Nephron progenitor cell (in vitro differentiated cells): ENCODE data around the gene ERCC2.
A peak's percentile ranks its signal among the peaks of the same experiment; 100 is the strongest.
"Not testable (repeated sequence)": the region's sequence is repeated elsewhere in the genome, so short reads cannot be mapped to it uniquely, and the experiment has no call there.

ENCODE experiments used
- DNase-seq: peaks from one replicate; pipeline ENCODE4 v3.0.0; 2021
- H3K27ac Mint-ChIP-seq: 2 replicates; pipeline ENCODE4 v1.8.0; 2021; ENCODE audit warnings: mild to moderate bottlenecking, moderate library complexity, mixed read lengths
- H3K27me3 Mint-ChIP-seq: 2 replicates; pipeline ENCODE4 v1.8.0; 2021; ENCODE audit warnings: mild to moderate bottlenecking, low read depth, mixed read lengths; ENCODE audit not compliant: poor library complexity
- H3K36me3 Mint-ChIP-seq: 2 replicates; pipeline ENCODE4 v1.8.0; 2021; ENCODE audit warnings: low read depth, mixed read lengths
- H3K4me1 Mint-ChIP-seq: 2 replicates; pipeline ENCODE4 v1.8.0; 2021; ENCODE audit warnings: mixed read lengths
- H3K4me3 Mint-ChIP-seq: 2 replicates; pipeline ENCODE4 v1.8.0; 2021; ENCODE audit warnings: mild to moderate bottlenecking, moderate library complexity, mixed read lengths
- H3K9me3 Mint-ChIP-seq: 2 replicates; pipeline ENCODE4 v1.8.0; 2021; ENCODE audit warnings: mild to moderate bottlenecking, moderate library complexity, mixed read lengths
- TF ChIP-seq, protein P1 (sequence below): fragments of 200-600 bp; sonication (generic); IDR thresholded peaks from 2 replicates; pipeline ENCODE4 v1.5.0; 2021; ENCODE audit warnings: antibody characterized with exemption

ERCC2 gene

DNA sequence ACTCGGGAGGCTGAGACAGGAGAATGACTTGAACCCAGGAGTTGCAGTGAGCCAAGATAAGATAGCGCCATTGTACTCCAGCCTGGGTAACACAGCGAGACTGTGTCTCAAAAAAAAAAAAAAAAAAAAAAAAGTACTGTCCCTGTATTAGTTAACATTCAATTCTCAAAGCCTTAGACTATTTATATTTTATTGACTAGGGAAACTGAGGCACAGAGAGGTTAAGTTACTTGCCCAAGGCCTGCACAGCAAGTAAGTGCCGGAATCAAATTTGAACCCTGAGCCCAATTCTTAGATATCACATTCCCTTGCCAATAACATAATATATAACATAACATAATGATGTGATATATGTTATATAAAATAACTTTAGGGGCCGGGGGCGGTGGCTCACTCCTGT is 30.7 kb downstream of the ERCC2 start:
- TF ChIP-seq, protein P1, sequence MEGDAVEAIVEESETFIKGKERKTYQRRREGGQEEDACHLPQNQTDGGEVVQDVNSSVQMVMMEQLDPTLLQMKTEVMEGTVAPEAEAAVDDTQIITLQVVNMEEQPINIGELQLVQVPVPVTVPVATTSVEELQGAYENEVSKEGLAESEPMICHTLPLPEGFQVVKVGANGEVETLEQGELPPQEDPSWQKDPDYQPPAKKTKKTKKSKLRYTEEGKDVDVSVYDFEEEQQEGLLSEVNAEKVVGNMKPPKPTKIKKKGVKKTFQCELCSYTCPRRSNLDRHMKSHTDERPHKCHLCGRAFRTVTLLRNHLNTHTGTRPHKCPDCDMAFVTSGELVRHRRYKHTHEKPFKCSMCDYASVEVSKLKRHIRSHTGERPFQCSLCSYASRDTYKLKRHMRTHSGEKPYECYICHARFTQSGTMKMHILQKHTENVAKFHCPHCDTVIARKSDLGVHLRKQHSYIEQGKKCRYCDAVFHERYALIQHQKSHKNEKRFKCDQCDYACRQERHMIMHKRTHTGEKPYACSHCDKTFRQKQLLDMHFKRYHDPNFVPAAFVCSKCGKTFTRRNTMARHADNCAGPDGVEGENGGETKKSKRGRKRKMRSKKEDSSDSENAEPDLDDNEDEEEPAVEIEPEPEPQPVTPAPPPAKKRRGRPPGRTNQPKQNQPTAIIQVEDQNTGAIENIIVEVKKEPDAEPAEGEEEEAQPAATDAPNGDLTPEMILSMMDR, result no peak
- H3K4me3 Mint-ChIP-seq, result peak overlapping the region; percentile 79
- no peaks in the 10 kb centered on the region for H3K9me3 Mint-ChIP-seq

DNA sequence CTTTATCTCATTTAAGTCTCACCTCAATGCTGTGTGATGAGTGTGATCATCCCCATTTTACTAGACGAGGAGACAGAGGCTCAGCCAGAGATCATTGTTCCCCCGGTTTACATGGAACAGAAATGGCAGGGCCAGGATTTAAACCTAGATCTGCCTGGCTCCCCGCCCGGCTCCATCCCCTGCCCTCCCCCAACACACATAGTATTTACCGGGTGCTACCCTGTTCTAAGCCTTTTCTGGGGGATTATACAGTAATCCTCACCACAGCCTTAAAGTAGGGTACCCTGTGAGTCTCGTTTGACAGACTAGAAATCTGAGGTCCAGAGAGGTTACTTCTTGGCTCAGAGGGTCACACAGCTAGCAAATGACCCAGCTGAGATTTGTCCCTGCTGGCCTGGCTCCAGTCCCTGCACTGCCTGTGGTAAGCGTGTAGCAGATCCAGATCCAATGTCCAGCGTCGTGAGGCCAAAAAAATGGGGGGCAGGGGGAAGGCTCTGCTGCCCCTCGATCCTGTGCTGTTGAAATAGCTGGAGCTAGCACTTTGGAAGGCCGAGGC is 33.6 kb downstream of the ERCC2 start:
- H3K27me3 Mint-ChIP-seq, result peaks cover 33% of the 10 kb centered on the region
- no peak overlapping the region for H3K4me3 Mint-ChIP-seq
- H3K27ac Mint-ChIP-seq, result no peak overlapping the region
- TF ChIP-seq, protein P1, result no peak
- DNase-seq, result no peak
- H3K4me1 Mint-ChIP-seq, result peaks cover 9% of the 10 kb centered on the region
- no peaks in the 10 kb centered on the region for H3K36me3 Mint-ChIP-seq
- H3K9me3 Mint-ChIP-seq, result no peaks in the 10 kb centered on the region

More for the DNA sequence above, 30.7 kb downstream of the ERCC2 start:
- H3K36me3 Mint-ChIP-seq, result no peaks in the 10 kb centered on the region
- no peak overlapping the region for H3K27ac Mint-ChIP-seq
- peaks cover 33% of the 10 kb centered on the region for H3K27me3 Mint-ChIP-seq
- no peak for DNase-seq
- peaks cover 5% of the 10 kb centered on the region for H3K4me1 Mint-ChIP-seq

DNA sequence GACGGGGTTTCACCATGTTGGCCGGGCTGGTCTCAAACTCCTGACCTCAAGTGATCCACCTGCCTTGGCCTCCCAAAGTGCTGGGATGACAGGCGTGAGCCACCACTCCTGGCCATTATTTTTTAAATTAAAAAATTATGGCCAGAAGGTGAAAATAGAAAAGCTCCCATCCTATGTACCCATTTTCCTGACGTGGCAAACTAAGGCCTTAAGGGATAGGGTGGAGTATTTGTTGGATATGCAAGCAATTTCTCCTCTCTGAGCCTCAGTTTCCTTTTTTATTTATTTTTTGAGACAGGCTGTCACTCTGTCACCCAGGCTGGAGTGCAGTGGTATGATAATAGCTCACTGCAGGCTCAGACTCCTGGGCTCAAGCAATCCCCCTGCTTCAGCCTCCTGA is 35.5 kb downstream of the ERCC2 start:
- H3K27ac Mint-ChIP-seq, H3K4me3 Mint-ChIP-seq, H3K36me3 Mint-ChIP-seq, H3K4me1 Mint-ChIP-seq, DNase-seq, H3K9me3 Mint-ChIP-seq: not testable (repeated sequence)
- peaks cover 27% of the 10 kb centered on the region for H3K27me3 Mint-ChIP-seq

DNA sequence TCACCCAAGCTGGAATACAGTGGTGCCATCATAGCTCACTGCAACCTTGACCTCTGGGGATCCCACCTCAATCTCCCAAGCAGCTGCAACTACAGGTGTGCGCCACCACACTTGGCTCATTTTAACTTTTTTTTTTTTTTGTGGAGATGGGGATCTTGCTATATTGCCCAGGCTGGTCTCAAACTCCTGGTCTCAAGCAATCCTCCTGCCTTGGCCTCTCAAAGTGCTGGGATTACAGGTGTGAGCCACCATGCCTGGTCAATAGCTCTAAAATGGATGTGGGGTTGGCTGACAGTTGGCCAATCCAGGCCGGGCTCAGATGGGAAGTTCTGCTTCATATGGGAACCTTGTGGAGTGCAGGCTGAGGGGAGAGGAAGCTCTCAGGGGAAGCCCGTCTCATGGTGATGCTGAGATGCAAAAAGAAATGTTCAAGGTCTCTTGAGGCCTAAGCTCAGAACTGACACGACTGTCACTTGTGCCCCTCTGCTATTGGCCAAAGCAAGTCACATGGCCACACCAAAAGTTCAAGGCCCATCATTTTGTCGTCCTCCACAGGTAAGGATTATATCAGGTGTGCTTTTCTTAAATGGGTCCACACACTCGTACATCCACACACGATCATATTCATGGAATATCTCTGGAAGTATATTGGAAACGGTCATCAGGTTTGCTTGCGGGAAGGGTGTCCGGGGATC is 36.6 kb downstream of the ERCC2 start:
- H3K4me3 Mint-ChIP-seq, result no peak overlapping the region
- H3K27ac Mint-ChIP-seq, result peak overlapping the region; percentile 73
- TF ChIP-seq, protein P1, result no peak
- no peaks in the 10 kb centered on the region for H3K36me3 Mint-ChIP-seq
- H3K4me1 Mint-ChIP-seq, result peaks cover 4% of the 10 kb centered on the region
- peaks cover 16% of the 10 kb centered on the region for H3K27me3 Mint-ChIP-seq
- no peak for DNase-seq
- no peaks in the 10 kb centered on the region for H3K9me3 Mint-ChIP-seq

DNA sequence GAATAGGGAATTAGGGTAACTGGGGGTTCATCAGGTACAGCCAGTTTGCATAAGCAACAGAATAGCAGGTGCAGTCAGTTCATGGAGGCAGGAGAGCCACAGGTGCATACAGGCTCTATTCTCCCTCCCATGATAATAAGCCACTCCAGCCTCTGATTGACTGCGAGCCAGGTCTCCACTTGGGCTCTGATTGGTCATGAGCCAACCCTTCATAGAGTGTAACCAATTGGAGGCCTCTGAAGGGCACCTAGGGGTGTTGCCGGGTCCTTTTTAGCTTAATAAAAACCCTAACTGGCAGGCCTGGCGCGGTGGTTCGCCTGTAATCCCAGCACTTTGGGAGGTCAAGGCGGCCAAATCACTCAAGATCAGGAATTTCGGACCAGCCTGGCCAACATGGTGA is 39.0 kb downstream of the ERCC2 start:
- DNase-seq, result no peak
- H3K4me1 Mint-ChIP-seq, result peaks cover 20% of the 10 kb centered on the region
- H3K36me3 Mint-ChIP-seq, result no peaks in the 10 kb centered on the region
- peaks cover 2% of the 10 kb centered on the region for H3K27me3 Mint-ChIP-seq
- TF ChIP-seq, protein P1, result no peak
- no peak overlapping the region for H3K4me3 Mint-ChIP-seq
- H3K9me3 Mint-ChIP-seq, result no peaks in the 10 kb centered on the region
- no peak overlapping the region for H3K27ac Mint-ChIP-seq

DNA sequence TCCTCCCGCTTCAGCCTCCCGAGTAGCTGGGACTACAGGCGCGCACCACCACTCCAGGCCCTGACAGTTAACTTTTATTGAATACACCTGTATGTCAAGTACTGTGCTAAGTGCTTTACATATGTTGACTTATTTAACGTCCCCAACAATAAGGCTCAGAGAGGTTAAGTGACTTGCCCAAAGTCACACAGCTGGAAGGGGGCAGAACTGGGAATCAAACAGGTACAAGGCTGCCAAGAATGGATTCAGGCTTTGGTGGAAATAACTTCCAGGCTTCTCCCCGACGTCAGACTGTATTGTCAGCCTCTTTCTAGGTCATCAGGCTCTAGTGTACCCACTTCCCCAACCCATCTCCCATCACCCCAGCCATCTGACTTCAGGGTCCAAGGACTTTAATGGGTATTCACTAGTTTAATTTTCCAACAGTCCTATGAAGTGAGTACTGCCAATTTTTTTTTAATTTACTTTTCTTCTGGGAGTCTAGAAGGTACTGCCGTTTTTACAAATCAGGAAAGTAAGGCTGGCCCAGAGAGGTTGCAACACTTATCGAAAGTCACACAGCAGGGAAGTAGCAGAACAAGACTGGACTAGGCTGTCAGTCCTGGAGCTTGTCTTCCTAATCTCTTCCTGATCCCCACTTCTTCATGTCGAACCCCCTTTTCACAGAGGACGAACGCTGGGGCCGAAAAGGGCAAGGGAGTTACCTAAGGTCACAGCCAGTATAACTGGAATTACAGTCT is 42.8 kb downstream of the ERCC2 start:
- DNase-seq, result no peak
- H3K36me3 Mint-ChIP-seq, result no peaks in the 10 kb centered on the region
- TF ChIP-seq, protein P1, result no peak
- H3K9me3 Mint-ChIP-seq, result no peaks in the 10 kb centered on the region
- peaks cover 37% of the 10 kb centered on the region for H3K4me1 Mint-ChIP-seq
- H3K27ac Mint-ChIP-seq, result no peak overlapping the region
- no peak overlapping the region for H3K4me3 Mint-ChIP-seq
- H3K27me3 Mint-ChIP-seq, result peaks cover 12% of the 10 kb centered on the region
